HCT116 (cell line): ENCODE results near the gene SPOPL. TPM values are rescaled to one million over a fixed set of nuclear protein-coding genes. Genes with fewer than 3 reads are reported as not detected.

Experiments used
- ATAC-seq: fragments of 200-7000 bp; cut with Tn5 transposase; 2 replicates; pipeline ENCODE4 v1.9.1; 2020; ENCODE audit warnings: mild to moderate bottlenecking, moderate library complexity
- BruUV-seq: library from RNA; stranded (reverse); fragments of 400-500 nt; replicated peaks from 2 replicates; lab custom pipeline; 2021; lab: Mats Ljungman, UMichigan
- CTCF ChIA-PET: fragments of 300-600 bp; sonication (Branson Sonifier 250); formaldehyde crosslinking; loops from one replicate; lab custom pipeline; 2021; ENCODE audit warnings: antibody characterized with exemption; lab: Charles Lee
- POLR2A ChIA-PET: fragments of 300-600, 350-600 bp; sonication (Branson Sonifier 250); formaldehyde crosslinking; loops from one replicate; lab custom pipeline; 2021; ENCODE audit warnings: antibody characterized with exemption; lab: Charles Lee
- RAD21 ChIA-PET, 2 experiments: fragments of 300-600 bp; sonication (Branson Sonifier 250); formaldehyde crosslinking; loops; one replicate each; lab custom pipeline; 2023; ENCODE audit warnings: low total read pairs in 2 of 2; ENCODE audit not compliant: uncharacterized antibody in 2 of 2, unreplicated experiment in 2 of 2, low non-redundant PET in 1 of 2; lab: Charles Lee
- DNase-seq: peaks from one replicate; pipeline ENCODE4 v3.0.0-alpha.2; 2010; ENCODE audit warnings: low read depth, low spot score
- H2AFZ ChIP-seq: fragments of 200-600 bp; shearing (Covaris generic), sonication (generic); 2 replicates; pipeline ENCODE4 v1.6.1; 2017; ENCODE audit warnings: low read depth, mixed run types, mixed read lengths, antibody characterized with exemption, low read length; ENCODE audit not compliant: poor library complexity, severe bottlenecking
- H3K27ac ChIP-seq: 2 replicates; pipeline ENCODE4 v1.5.1; 2012; ENCODE audit warnings: low read depth, low read length
- H3K27me3 ChIP-seq: fragments of 200-600 bp; sonication (generic); 2 replicates; pipeline ENCODE4 v1.6.1; 2016; ENCODE audit warnings: mixed run types, low read length, mixed read lengths; ENCODE audit not compliant: insufficient read depth
- H3K36me3 ChIP-seq, 2 experiments: fragments of 200-500 bp in 1 of 2; fragments of 200-600 bp in 1 of 2; sonication (Bioruptor generic) in 1 of 2; sonication (generic) in 1 of 2; 2 replicates each; pipeline versions ENCODE4 v1.5.1 to v1.6.1; 2014 to 2016; ENCODE audit warnings: low read length in 2 of 2, inconsistent platforms in 1 of 2, mixed read lengths in 1 of 2, mixed run types in 1 of 2; ENCODE audit not compliant: insufficient read depth in 2 of 2, control insufficient read depth in 1 of 2
- H3K4me1 ChIP-seq, 2 experiments: fragments of 200-600 bp in 1 of 2; sonication (generic) in 1 of 2; 2 replicates each; pipeline versions ENCODE4 v1.5.1 to v1.6.1; 2012 to 2017; ENCODE audit warnings: low read length in 2 of 2, inconsistent platforms in 1 of 2, mild to moderate bottlenecking in 1 of 2, mixed read lengths in 1 of 2, mixed run types in 1 of 2, moderate library complexity in 1 of 2; ENCODE audit not compliant: insufficient read depth in 2 of 2, control insufficient read depth in 1 of 2
- H3K4me2 ChIP-seq: fragments of 200-600 bp; sonication (generic); 2 replicates; pipeline ENCODE4 v1.6.1; 2017; ENCODE audit warnings: mixed run types, low read length, mixed read lengths
- H3K4me3 ChIP-seq, 2 experiments: fragments of 200-600 bp in 1 of 2; sonication (generic) in 1 of 2; replicated peaks in 1 of 2; 2 replicates each; pipeline ENCODE4 v1.5.1; 2011 to 2016; ENCODE audit warnings: low read length in 2 of 2, control low read depth in 1 of 2, low read depth in 1 of 2, mild to moderate bottlenecking in 1 of 2, mixed read lengths in 1 of 2, mixed run types in 1 of 2
- H3K79me2 ChIP-seq: fragments of 200-600 bp; sonication (generic); 2 replicates; pipeline ENCODE4 v1.6.1; 2017; ENCODE audit warnings: mild to moderate bottlenecking, mixed run types, low read length, moderate library complexity, mixed read lengths; ENCODE audit not compliant: insufficient read depth
- H3K9ac ChIP-seq: fragments of 200-600 bp; sonication (generic); 2 replicates; pipeline ENCODE4 v1.6.1; 2016; ENCODE audit warnings: low read length, mixed read lengths
- H3K9me2 ChIP-seq: fragments of 200-600 bp; sonication (generic), shearing (Covaris generic); 2 replicates; pipeline ENCODE4 v1.6.1; 2017; ENCODE audit warnings: mixed run types, mild to moderate bottlenecking, moderate library complexity; ENCODE audit not compliant: insufficient read depth
- H3K9me3 ChIP-seq, 2 experiments: fragments of 200-500 bp in 1 of 2; fragments of 200-600 bp in 1 of 2; sonication (Bioruptor generic) in 1 of 2; sonication (generic) in 1 of 2; 2 replicates each; pipeline ENCODE4 v1.6.1; 2014 to 2017; ENCODE audit warnings: low read length in 2 of 2, mixed read lengths in 2 of 2, inconsistent platforms in 1 of 2, low read depth in 1 of 2, mild to moderate bottlenecking in 1 of 2, mixed run types in 1 of 2, moderate library complexity in 1 of 2; ENCODE audit not compliant: control insufficient read depth in 1 of 2, insufficient read depth in 1 of 2
- H4K20me1 ChIP-seq: fragments of 200-600 bp; sonication (generic), shearing (Covaris generic); 2 replicates; pipeline ENCODE4 v1.6.1; 2017; ENCODE audit warnings: mixed run types, mild to moderate bottlenecking, moderate library complexity; ENCODE audit not compliant: insufficient read depth
- CEBPB ChIP-seq: IDR thresholded peaks from 2 replicates; pipeline ENCODE4 v1.6.1; 2012; ENCODE audit warnings: low read depth
- ELF1 ChIP-seq: IDR thresholded peaks from 2 replicates; pipeline ENCODE4 v1.6.1; 2012; ENCODE audit warnings: low read depth, borderline replicate concordance
- EZH2 ChIP-seq: fragments of 200-600 bp; sonication (generic); IDR thresholded peaks from 2 replicates; pipeline ENCODE4 v1.6.1; 2017; ENCODE audit warnings: antibody characterized with exemption, mixed run types
- EZH2phosphoT487 ChIP-seq: fragments of 200-600 bp; IDR thresholded peaks from 2 replicates; pipeline ENCODE4 v1.6.1; 2018; ENCODE audit warnings: antibody characterized with exemption, borderline replicate concordance
- FOSL1 ChIP-seq: IDR thresholded peaks from 2 replicates; pipeline ENCODE4 v1.6.1; 2012; ENCODE audit warnings: low read depth
- JUND ChIP-seq: IDR thresholded peaks from 2 replicates; pipeline ENCODE4 v1.6.1; 2012
- POLR2AphosphoS5 ChIP-seq: IDR thresholded peaks from 2 replicates; pipeline ENCODE4 v1.6.1; 2011; ENCODE audit warnings: mild to moderate bottlenecking, low read depth, low read length, moderate library complexity
- RAD21 ChIP-seq: IDR thresholded peaks from 2 replicates; pipeline ENCODE4 v1.6.1; 2012; ENCODE audit warnings: low read depth, mild to moderate bottlenecking
- REST ChIP-seq: IDR thresholded peaks from 2 replicates; pipeline ENCODE4 v1.6.1; 2012; ENCODE audit warnings: low read depth
- SP1 ChIP-seq: IDR thresholded peaks from 2 replicates; pipeline ENCODE4 v1.6.1; 2012; ENCODE audit warnings: low read depth
- ZFX ChIP-seq: fragments of 450-650 bp; IDR thresholded peaks from 2 replicates; pipeline ENCODE4 v1.6.1; 2017
- ZNF274 ChIP-seq: fragments of 200-500 bp; sonication (Bioruptor generic); IDR thresholded peaks from 2 replicates; pipeline ENCODE4 v1.6.1; 2014; ENCODE audit warnings: mild to moderate bottlenecking, low read depth, low read length, inconsistent platforms
- intact Hi-C: fragments of 100-400 bp; cut with micrococcal nuclease; formaldehyde crosslinking; loops from 2 replicates; pipeline ENCODE4 v1.10.0; 2022
- total RNA-seq: library from RNA; stranded (reverse); gene quantifications from one replicate; pipeline ENCODE4 v1.2.1, GENCODE V29; 2021; ENCODE audit not compliant: unreplicated experiment

SPOPL gene
- total RNA-seq, 1 experiment from 2014 or later: 48.3 TPM

- POLR2A ChIA-PET: no interaction called here
- intact Hi-C loops: no loop called here
These were observed 7.2 kb upstream of the SPOPL start for GRCh38 chr2:138494265-138494966.

More at GRCh38 chr2:138494265-138494966, 7.2 kb upstream of the SPOPL start:
- Histone ChIP-seq H3K4me1 (peaks cover 5 to 6% of the 10 kb centered on the region in 2 experiments; a peak in 2 of 4 replicates), H3K27ac (no peak overlapping the region), H3K9ac (no peak overlapping the region), H3K9me2 (no peaks in the 10 kb centered on the region), H3K4me2 (no peak overlapping the region), H4K20me1 (no peaks in the 10 kb centered on the region), H3K36me3 (no peaks in the 10 kb centered on the region), H3K9me3 (no peaks in the 10 kb centered on the region), H3K27me3 (no peaks in the 10 kb centered on the region), H3K79me2 (no peaks in the 10 kb centered on the region), H3K4me3 (no peak overlapping the region), H2AFZ (no peak overlapping the region)
- ATAC-seq (no peak), DNase-seq (no peak)
- CTCF ChIA-PET: no interaction called here
- BruUV-seq: no TSS peak
- RAD21 ChIA-PET: no interaction called here
- TF ChIP-seq EZH2phosphoT487 (no peak), JUND (no peak), SP1 (no peak), POLR2AphosphoS5 (no peak), ZFX (no peak), RAD21 (no peak), REST (no peak), CEBPB (no peak), ZNF274 (no peak), FOSL1 (no peak), EZH2 (no peak), ELF1 (no peak)
